Fibroblast of the conjunctiva (primary cell): ENCODE results near the gene MYO9B.
"Not testable (repeated sequence)": the region's sequence is repeated elsewhere in the genome, so short reads cannot be mapped to it uniquely, and the experiment has no call there.

ENCODE experiments used
- DNase-seq: peaks from one replicate; pipeline ENCODE4 v3.0.0-alpha.2; 2010; ENCODE audit warnings: low read depth

MYO9B gene

GRCh38 chr19:17090583-17090982 lies 15.0 kb downstream of the MYO9B start:
- no peak for DNase-seq

DNA sequence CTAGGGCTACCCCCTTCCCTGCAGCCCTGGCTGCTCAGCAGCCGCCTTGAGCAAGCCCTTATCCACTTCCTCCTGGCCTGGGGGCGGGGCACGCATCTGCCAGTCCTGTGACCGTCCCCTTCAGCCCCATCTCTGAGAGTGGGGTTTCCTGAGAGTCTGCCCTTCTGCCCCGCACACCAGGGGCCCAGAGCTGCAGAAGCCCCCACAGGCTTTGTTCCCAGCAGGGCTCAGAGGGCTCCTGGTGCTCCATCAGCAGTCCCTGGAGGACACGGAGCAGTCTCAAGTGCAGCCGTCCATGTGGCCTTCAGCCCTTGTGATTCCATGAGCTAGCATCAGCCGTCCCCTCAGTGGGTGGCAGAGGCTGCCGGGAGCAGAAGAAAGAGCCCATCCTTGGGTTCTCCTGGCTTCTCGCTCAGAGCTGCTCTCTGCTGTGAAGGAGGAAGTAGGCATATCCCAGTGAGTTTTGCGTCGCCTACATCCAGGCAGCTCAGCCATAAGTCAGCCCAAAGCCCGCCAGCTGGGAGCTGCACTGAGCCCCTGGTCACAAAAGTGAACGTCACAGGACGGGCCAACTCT lies 16.3 kb downstream of the MYO9B start:
- DNase-seq: no peak

- DNase-seq: no peak
Observed at GRCh38 chr19:17092696-17093095, 17.1 kb downstream of the MYO9B start.

DNA sequence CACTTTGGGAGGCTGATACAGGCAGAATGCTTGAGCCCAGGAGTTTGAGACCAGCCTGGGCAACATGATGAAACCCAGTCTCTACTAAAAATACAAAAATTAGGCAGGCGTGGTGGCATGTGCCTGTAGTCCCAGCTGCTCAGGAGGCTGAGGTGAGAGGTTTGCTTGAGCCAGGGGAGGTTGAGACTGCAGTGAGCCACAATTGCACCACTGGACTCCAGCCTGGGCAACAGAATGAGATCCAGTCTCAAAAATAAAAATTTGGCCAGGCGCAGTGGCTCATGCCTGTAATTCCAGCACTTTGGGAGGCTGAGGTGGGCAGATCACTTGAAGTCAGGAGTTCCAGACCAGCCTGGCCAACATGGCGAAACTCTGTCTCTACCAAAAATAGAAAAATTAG lies 19.1 kb downstream of the MYO9B start:
- DNase-seq: not testable (repeated sequence)

DNA sequence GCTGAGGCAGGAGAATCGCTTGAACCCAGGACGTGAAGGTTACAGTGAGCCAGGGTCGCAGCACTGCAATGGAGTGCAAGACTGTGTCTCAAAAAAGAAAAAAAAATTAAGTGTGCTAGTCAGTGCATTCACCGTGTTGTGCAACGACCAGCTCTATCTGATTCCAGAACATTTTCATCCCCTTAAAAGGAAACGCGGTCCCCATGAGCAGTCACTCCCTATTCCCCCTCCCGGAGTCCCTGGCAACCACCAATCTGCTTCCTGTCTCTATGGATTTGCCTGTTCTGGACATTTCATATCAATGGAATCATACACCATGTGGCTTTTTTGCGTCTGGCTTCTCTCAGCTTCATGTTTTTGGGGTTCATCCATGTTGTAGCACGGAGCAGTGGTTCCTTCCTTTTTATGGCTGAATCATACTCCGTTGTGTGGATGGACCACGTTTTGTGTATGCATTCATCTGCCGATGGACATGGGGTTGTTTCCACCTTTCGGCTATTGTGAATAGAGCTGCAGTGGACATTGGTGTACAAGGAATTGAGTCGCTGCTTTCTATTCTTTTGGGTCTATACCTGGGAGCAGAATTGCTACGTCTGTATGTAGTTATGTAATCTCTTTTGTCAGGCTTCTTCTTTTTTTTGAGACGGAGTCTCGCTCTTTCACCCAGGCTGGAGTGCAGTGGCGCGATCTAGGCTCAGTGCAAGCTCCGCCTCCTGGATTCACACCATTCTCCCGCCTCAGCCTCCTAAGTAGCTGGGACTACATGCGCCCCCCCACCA lies 19.8 kb downstream of the MYO9B start:
- DNase-seq: no peak

DNA sequence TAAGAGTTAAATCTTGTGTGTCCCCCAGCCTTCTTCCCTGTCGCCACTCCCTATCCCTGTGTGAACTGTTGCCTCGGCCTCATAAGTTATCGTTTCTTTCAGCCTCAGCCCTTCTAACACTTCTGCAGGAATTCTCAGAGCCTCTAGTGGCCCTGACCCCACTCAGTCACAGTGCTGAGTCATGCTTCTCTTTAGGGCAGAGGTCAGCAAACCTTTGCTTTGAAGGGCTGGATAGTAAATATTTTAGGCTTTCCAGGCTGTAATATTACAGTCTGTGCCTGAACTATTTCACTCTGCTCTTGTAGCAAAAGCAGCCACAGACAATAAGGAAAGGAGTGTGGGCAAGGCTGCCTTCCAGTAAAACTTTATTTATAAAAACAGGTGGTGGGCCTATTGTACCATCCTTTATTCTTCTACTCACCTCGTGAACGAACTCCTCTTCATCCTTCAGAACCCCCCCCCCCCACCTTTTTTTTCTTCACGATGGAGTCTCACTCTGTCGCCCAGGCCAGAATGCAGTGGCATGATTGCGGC lies 22.1 kb downstream of the MYO9B start:
- no peak for DNase-seq

GRCh38 chr19:17098326-17098725 lies 22.7 kb downstream of the MYO9B start:
- DNase-seq: no peak

- DNase-seq: no peak
Observed at GRCh38 chr19:17101686-17102628, 26.4 kb downstream of the MYO9B start.

DNA sequence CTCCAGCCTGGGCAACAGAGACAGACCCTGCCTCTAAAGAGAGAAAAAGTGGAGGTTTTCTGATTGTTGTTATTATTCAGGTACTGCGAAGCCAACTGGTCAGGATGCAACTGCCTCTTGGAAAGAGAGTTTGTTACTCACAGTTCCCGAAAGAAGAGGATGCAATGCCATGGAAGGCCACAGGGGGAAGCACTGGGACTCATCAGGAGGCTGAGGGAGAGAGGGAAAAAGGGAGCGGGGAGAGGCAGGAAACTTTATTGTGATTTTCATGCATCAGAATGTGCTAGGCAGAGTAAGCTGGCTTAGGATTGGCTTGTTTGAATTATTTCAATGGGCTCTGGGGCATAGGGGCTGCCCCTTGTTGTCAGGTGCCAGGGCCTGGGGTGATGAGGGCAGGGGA lies 27.6 kb downstream of the MYO9B start:
- DNase-seq: no peak

DNA sequence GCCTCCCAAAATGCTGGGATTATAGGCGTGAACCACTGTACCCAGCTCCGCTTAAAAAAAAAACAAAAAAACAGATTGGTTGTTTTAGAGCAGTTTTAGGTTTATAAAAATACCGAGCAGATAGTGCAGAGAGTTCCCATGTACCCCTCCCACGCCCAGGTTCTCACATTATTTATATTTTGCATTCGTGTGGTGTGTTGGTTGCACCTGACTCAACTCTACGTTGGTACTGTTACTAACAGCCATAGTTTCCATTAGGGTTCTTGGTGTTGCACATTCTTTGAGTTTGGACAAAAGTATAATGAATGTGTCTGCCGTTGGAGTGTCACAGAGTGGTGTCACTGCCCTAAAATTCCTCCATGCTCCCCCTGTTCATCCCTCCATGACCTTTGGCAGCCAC lies 29.1 kb downstream of the MYO9B start:
- no peak for DNase-seq

- DNase-seq: no peak
Observed at GRCh38 chr19:17105556-17105955, 30.0 kb downstream of the MYO9B start.

GRCh38 chr19:17106964-17107363 lies 31.4 kb downstream of the MYO9B start:
- DNase-seq: not testable (repeated sequence)

DNA sequence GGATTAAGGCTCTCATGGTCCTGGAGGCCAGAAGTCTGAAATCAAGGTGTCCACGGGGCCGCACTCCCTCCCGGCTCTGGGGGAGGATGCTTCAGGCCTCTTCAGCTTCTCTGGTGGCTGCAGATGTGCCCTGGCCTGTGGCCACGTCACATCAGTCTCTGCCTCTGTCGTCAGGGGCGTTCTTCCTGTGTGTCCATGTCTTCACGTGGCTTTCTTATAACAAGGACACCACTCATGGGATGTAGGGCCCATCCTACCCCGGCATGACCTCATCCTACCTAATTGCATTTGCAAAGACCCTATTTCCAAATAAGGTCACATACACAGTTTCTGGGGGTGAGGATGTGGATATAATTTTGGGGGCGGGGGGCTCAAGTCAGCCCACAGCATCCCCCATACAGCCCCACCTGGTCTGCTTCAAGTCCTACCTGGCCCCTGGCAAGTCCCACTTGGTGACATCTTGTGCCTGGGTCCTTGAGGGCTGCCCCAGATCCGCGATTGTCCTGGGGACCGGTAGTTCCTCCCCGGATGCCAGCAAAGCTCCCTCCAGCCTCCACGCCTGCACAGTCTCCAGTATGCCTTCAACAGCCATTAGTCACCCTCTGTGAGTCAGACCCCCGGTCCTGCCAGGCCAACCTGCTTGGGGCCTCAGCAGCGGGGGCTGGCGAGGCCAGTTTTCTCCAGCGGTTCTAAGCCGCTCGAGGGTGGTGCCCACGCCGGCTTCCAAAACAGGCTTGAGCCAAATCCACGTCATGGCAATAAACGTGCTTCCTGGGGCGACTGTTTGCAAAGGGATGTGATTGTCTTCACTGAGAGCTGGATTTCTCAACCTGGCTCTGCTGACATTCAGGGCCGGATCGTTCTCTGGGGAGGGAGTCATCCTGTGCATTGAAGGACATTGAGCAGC lies 32.2 kb downstream of the MYO9B start:
- peak; percentile 90 for DNase-seq

DNA sequence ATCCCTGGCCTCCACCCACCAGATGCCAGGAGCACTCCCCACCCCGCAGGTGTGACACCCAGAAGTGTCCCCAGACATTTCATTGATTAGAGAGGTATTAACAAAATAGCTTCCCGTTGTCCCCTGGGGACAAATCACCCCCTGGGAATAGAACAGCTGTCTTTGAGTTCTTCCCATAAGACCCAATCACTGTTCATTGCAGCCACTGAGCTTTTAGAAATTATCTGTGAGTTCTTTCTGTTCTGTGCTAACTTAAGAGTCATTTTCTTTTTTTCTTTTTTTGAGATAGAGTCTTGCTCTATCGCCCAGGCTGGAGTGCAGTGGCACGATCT lies 32.8 kb downstream of the MYO9B start:
- DNase-seq: no peak

DNA sequence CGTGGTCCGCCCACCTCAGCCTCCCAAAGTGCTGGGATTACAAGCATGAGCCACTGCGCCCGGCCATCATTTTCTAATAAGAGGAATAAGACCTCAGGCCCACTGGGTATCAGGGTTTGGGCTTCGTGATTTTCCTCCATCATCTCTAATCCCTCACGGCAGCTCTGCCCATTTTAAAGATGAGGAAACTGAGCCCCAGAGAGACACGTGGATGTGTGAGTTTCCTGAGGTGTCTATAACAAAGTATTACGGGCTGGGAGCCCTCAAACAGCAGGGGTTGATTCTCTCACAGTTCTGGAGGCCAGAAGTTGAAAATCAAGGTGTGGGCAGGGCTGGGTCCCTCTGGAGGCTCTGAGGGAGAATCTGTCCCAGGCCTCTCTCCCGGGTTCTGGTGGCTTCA lies 33.7 kb downstream of the MYO9B start:
- no peak for DNase-seq

DNA sequence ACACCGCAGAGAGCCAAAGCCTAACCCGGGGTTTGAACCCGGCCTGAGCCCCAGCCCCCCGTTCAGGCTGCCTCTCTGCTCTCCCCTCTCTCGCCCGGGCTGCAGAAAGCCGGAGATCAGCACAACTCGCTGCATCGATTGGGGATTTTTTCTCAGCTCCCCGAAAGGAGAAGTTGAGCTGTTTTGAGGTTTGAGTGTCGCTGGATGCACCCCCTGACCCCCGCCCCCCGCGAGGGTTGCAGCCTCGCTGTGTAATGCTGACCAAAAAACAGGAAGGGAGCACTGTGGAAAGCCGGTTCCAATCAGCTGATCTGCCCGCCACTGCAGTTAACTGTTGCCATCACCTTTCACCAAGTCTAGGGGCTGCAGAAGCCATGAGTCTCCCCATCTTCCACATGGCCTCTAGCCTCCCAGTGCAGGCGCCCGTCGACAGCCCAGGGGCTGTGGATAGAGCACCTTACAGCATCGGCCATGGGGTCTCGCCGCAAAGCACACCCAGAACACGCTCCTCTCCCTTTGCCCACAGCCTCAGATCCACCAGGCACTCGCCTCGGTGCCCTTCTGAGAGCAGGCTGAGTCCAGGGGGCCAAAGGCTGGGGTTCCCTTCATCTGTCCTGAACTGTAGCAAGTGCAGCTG lies 34.5 kb downstream of the MYO9B start:
- DNase-seq: no peak

- no peak for DNase-seq
Observed at GRCh38 chr19:17110599-17110966, 35.0 kb downstream of the MYO9B start.

GRCh38 chr19:17111766-17112165 lies 36.2 kb downstream of the MYO9B start:
- no peak for DNase-seq

DNA sequence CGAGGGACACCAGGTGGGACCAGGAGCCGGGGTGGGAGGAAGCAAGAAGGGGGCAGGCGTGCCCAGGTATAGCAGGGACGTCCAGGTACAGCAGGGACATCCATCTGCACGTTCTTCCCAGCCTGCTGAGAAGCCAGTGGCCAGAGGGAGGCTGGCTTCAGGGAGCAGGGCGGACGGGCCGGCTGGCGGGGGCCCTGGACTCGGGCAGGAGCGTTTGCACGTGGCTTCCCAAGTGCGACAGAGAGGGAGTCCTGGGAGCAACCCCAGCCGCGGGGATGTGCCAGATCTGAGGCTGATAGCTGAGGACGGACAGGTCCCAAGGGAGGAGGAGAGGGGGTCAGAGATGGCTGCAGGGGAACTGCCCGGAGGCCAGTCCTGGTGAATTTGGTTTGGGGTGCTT lies 36.7 kb downstream of the MYO9B start:
- DNase-seq: no peak

DNA sequence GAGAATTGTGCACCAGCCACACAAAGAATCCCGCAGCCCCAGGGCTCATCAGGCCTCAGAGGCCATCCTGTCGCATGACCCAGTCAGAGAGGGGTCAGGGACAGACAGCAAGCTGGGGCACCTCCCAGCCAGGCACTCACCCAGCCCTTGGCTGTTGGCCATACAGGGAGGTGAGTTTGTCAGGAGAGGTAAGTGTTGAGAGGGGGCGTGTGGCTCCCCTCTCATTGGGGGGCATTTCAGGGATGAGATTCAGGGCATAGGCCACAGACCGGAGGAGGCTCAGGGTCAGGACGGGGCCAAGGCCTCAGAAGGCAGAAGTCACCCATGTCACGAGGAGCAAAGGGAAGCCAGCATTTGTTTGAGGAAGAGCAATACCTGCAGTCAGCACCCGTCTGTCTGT lies 37.1 kb downstream of the MYO9B start:
- DNase-seq: no peak

GRCh38 chr19:17113127-17113785 lies 37.7 kb downstream of the MYO9B start:
- no peak for DNase-seq
